ENCODE data around the gene INSIG2. TPM values are rescaled to one million over a fixed set of nuclear protein-coding genes. Genes with fewer than 3 reads are reported as not detected.

Gene INSIG2
- total RNA-seq, 1 experiment from 2014 or later = 8.5 TPM

GRCh38 chr2:118056165-118056534 is 32.1 kb upstream of the INSIG2 start:
- ChIA-PET CTCF (no interaction called here), POLR2A (ENCODE audit: unreplicated experiment) (no interaction called here)
- no peak overlapping the region for H3K27ac ChIP-seq (ENCODE audit: low read length)
- TF ChIP-seq EZH2 (IDR thresholded peaks at IDR 0.05; ENCODE audit: low read length, unreplicated experiment) (no peak), CTCF (conservative IDR thresholded peaks at IDR 0.05; ENCODE audit: low read depth, low read length) (no peak), EZH2phosphoT487 (IDR thresholded peaks at IDR 0.05; ENCODE audit: borderline replicate concordance, low read length) (no peak)
- H4K20me1 ChIP-seq (ENCODE audit: low read length) = no peaks in the 10 kb centered on the region
- no peak overlapping the region for H2AFZ ChIP-seq (ENCODE audit: low read length)
- no peak overlapping the region for H3K9ac ChIP-seq (ENCODE audit: low read length)
- intact Hi-C loops (cut with micrococcal nuclease) = no loop called here
- no peaks in the 10 kb centered on the region for H3K79me2 ChIP-seq (ENCODE audit: low read length)
- ATAC-seq (no peak), DNase-seq (no peak)
- no peaks in the 10 kb centered on the region for H3F3A ChIP-seq (ENCODE audit: low read length, unreplicated experiment)
- no peaks in the 10 kb centered on the region for H3K27me3 ChIP-seq (ENCODE audit: low read length)
- H3K4me2 ChIP-seq (ENCODE audit: low read length) = no peak overlapping the region
- no peaks in the 10 kb centered on the region for H3K9me3 ChIP-seq (ENCODE audit: low read length)
- no peaks in the 10 kb centered on the region for H3K36me3 ChIP-seq (ENCODE audit: low read depth, low read length)
- BruUV-seq (replicated peaks) = no TSS peak
- H3K4me1 ChIP-seq (ENCODE audit: insufficient read depth, low read length) = peaks cover 9% of the 10 kb centered on the region
- no peaks in the 10 kb centered on the region for H3K9me2 ChIP-seq (replicated peaks; ENCODE audit: low read length)
- no peak overlapping the region for H3K4me3 ChIP-seq (ENCODE audit: low read length)

DNA sequence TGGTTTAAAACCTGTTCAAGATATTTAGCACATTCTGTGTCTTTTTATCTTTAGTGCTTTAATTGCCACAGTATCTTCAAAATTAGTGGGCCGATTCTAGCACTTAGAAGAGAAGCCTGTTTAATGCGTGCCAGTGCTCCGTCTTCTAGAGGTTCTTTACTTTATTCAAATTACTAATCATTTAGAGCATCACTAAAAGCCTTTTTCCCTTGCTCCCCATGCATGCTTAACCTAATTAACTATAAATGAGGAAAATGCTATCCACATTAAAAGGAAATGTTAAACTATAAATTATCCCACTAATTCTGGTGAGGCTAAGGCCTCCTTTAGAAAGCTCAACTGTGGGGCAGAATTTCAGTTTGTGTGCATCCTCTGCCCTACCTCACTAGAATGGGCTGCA is 31.5 kb upstream of the INSIG2 start:
- no peak overlapping the region for H3K4me3 ChIP-seq (ENCODE audit: low read length)
- ChIA-PET POLR2A (ENCODE audit: unreplicated experiment) (no interaction called here), CTCF (interaction anchor here (0.5 kb wide), 1 partner anchor 10 kb away, joined by 3 read pairs; no protein-coding TSS in a partner anchor)
- DNase-seq = no peak
- H3K4me2 ChIP-seq (ENCODE audit: low read length) = no peak overlapping the region
- H3K27me3 ChIP-seq (ENCODE audit: low read length) = no peaks in the 10 kb centered on the region
- no peaks in the 10 kb centered on the region for H3F3A ChIP-seq (ENCODE audit: low read length, unreplicated experiment)
- H3K4me1 ChIP-seq (ENCODE audit: insufficient read depth, low read length) = peaks cover 11% of the 10 kb centered on the region; the same call in 1 of the 2 replicates
- no peak overlapping the region for H2AFZ ChIP-seq (ENCODE audit: low read length)
- BruUV-seq (replicated peaks) = no TSS peak
- no peaks in the 10 kb centered on the region for H3K9me3 ChIP-seq (ENCODE audit: low read length)
- TF ChIP-seq EZH2 (IDR thresholded peaks at IDR 0.05; ENCODE audit: low read length, unreplicated experiment) (no peak), EZH2phosphoT487 (IDR thresholded peaks at IDR 0.05; ENCODE audit: borderline replicate concordance, low read length) (no peak), CTCF (conservative IDR thresholded peaks at IDR 0.05; ENCODE audit: low read depth, low read length) (no peak)
- no peak for ATAC-seq
- H3K27ac ChIP-seq (ENCODE audit: low read length) = no peak overlapping the region
- no peaks in the 10 kb centered on the region for H3K79me2 ChIP-seq (ENCODE audit: low read length)
- no peak overlapping the region for H3K9ac ChIP-seq (ENCODE audit: low read length)
- H3K36me3 ChIP-seq (ENCODE audit: low read depth, low read length) = no peaks in the 10 kb centered on the region
- no peaks in the 10 kb centered on the region for H4K20me1 ChIP-seq (ENCODE audit: low read length)
- intact Hi-C loops (cut with micrococcal nuclease) = no loop called here
- no peaks in the 10 kb centered on the region for H3K9me2 ChIP-seq (replicated peaks; ENCODE audit: low read length)

DNA sequence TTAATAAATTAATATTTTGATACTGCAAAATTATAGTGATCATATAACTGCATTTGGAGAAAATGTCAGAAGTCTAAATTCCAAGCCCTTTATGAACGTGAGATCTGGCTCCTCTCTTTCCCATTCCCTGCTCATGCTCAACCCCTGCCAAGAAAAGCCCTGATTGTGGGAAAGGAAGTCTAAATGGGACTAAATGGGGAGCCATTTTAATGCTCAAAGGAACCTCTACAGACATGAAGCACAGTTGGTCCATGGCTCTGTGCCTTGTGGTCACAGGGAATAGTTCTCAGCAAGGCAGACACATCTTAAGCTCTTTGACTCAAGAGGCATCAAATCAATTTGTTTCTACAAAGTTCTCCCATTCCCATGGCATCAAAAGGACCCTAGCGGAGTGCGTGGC is 29.3 kb upstream of the INSIG2 start:
- POLR2A ChIA-PET (ENCODE audit: unreplicated experiment) = no interaction called here
- no peaks in the 10 kb centered on the region for H3K9me3 ChIP-seq (ENCODE audit: low read length)
- no peak for ATAC-seq
- BruUV-seq (replicated peaks) = no TSS peak
- H3K9ac ChIP-seq (ENCODE audit: low read length) = no peak overlapping the region
- intact Hi-C loops (cut with micrococcal nuclease) = no loop called here
- peaks cover 14% of the 10 kb centered on the region; the same call in 1 of the 2 replicates for H3K4me1 ChIP-seq (ENCODE audit: insufficient read depth, low read length)
- no peaks in the 10 kb centered on the region for H3K27me3 ChIP-seq (ENCODE audit: low read length)
- no peak for DNase-seq
- TF ChIP-seq CTCF (conservative IDR thresholded peaks at IDR 0.05; ENCODE audit: low read depth, low read length) (no peak), EZH2 (IDR thresholded peaks at IDR 0.05; ENCODE audit: low read length, unreplicated experiment) (no peak), EZH2phosphoT487 (IDR thresholded peaks at IDR 0.05; ENCODE audit: borderline replicate concordance, low read length) (no peak)
- no peak overlapping the region for H3K27ac ChIP-seq (ENCODE audit: low read length)
- no peaks in the 10 kb centered on the region for H3K79me2 ChIP-seq (ENCODE audit: low read length)
- H3K9me2 ChIP-seq (replicated peaks; ENCODE audit: low read length) = no peaks in the 10 kb centered on the region
- H3K36me3 ChIP-seq (ENCODE audit: low read depth, low read length) = no peaks in the 10 kb centered on the region
- H3K4me3 ChIP-seq (ENCODE audit: low read length) = no peak overlapping the region
- CTCF ChIA-PET = no interaction called here
- no peaks in the 10 kb centered on the region for H3F3A ChIP-seq (ENCODE audit: low read length, unreplicated experiment)
- H3K4me2 ChIP-seq (ENCODE audit: low read length) = no peak overlapping the region
- H4K20me1 ChIP-seq (ENCODE audit: low read length) = no peaks in the 10 kb centered on the region
- no peak overlapping the region for H2AFZ ChIP-seq (ENCODE audit: low read length)

Data from PC-3 (cell line).